Measurements from ENCODE around the gene HSPBP1.
A peak's percentile ranks its signal among the peaks of the same experiment; 100 is the strongest.
"Not testable (repeated sequence)": the region's sequence is repeated elsewhere in the genome, so short reads cannot be mapped to it uniquely, and the experiment has no call there.

The HSPBP1 gene, protein sequence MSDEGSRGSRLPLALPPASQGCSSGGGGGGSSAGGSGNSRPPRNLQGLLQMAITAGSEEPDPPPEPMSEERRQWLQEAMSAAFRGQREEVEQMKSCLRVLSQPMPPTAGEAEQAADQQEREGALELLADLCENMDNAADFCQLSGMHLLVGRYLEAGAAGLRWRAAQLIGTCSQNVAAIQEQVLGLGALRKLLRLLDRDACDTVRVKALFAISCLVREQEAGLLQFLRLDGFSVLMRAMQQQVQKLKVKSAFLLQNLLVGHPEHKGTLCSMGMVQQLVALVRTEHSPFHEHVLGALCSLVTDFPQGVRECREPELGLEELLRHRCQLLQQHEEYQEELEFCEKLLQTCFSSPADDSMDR

DNA sequence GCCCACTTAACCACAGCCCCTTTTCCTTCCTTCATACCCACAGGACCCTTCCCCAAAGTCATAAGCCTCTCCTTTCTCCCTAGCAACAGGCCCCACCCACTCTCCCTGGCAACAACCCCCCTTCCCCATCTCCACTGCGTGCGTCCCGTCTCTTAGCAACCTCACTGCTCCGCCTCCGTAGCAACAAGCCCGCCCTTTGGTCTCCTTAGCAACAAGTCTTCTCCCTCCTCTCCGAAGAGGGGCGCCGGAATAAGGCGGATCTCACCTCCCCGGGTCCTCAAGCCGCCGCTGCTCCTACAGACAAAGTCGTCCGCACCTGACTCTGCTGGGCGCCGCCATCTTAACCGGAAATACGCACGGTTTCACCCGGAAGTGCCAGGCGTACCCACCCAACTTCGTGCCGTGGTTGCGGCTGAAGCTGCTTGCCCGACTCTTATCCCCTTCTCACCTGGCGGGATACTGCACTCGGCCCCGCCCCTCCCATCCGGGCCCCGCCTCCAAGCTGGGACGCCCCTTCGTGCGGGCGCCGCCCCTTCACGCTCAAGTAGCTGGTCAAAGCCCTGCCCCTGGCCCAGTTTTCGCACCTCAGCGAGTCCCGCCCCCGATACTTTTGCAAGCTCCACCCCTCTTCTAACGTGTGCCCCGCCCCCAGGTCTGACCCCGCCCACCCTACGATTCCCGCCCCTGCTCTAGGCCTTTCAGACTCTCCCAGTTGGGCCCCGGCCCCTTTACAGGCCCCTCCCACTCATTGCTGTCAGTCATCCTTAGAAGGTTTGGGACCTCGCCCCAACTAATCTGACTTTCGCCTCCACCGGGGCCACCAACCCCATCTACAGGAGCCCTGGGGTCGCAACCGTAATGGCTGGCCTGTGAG lies at the start of gene HSPBP1:
TSS of gene HSPBP1 (minus strand) at position 341 of the 874 bp plus-strand sequence. CDS start 502 bp downstream, outside the sequence.
- DNase-seq: peak; percentile 96

DNA sequence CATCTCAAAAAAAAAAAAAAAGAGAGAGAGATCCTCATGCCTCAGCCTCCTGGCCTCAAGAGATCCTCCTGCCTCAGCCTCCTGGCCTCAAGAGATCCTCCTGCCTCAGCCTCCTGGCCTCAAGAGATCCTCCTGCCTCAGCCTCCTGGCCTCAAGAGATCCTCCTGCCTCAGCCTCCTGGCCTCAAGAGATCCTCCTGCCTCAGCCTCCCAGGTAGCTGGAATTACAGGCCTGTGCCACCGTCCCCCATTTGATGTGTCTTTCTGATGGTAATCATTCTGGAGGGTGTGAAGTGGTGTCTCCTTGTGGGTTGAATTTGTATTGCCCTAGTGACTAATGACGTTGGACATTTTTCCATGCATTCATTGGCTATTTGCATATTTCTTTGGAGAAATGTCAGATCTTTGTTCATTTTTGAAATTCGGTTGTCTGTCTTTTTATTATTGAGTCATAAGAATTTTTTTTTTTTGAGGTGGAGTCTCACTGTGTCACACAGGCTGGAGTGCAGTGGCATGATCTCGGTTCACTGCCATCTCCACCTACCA lies 48.9 kb upstream of the HSPBP1 start:
- not testable (repeated sequence) for DNase-seq

DNA sequence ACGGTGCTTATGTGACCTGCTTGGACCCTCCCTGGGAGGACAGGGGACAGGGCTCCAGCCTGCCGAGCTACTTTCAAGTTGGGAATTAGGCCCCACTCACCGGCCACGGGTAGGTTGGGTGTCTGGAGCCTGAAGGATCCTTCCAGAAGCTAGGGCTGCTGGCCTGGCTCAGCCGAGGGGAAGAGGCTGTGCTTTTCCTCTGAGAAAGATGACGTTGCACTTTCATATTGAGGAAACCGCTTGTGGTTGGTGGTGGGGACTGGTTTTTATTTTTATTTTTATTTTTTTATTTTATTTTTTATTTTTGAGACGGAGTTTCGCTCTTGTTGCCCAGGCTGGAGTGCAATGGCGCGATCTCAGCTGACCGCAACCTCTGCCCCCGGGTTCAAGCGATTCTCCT lies 45.3 kb upstream of the HSPBP1 start, which contains the start of gene TMEM150B:
TSS of gene TMEM150B (minus strand) at position 170 of the 400 bp plus-strand sequence. CDS start 4,305 bp downstream, outside the sequence.
- DNase-seq: no peak

DNA sequence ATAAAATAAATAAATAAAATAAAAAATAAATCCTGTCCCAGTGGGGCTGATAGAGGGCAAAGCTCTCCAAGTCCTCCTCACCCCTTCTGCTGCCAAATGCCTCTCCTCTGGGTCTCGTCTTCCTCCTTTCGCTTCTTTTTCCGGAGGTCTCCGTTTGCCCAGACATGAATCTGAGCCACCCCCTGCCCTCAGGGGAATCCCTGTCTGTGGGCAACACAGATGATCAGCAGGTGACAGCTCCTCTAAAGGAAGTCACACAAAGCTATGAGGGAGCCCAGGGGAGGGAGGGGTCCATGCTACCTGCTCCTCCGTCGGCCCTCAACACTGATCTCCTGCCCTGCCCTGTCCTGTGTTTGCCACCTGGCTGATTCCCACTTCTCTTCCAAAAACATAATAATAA lies 44.8 kb upstream of the HSPBP1 start:
- no peak for DNase-seq

DNA sequence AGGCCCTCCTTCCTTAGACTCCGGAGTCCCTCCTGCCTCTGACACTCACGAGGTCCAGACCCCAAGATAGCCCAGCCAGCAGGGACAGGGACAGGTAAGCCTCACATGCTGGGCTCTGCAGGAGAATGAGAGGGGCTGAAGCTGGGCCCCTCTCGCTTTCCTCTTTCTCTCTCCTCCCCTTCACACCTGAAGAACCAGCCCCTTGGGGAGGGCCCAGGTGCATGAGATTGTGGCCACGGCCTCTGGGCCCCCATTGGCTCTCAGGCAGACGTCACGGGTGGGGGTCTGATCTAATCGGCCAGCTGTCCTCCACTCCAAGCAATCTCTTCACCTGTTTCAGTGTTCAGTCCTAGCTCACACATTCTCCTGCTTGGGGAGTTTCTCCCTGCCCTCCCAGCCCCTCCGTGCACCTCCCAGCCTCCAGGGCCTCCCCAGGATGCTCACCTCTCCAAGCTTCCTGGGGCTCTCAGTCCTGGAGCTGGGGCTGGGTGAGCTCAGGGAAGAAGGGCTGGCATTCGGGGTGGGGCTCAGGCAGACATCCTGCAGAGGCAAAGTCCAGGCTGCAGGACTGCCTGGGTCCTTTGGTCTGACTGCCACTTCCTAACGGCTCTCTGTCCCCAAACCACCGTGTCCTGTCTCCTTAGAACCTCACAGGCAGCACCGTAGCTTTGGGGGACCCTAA lies 42.4 kb upstream of the HSPBP1 start:
- no peak for DNase-seq

DNA sequence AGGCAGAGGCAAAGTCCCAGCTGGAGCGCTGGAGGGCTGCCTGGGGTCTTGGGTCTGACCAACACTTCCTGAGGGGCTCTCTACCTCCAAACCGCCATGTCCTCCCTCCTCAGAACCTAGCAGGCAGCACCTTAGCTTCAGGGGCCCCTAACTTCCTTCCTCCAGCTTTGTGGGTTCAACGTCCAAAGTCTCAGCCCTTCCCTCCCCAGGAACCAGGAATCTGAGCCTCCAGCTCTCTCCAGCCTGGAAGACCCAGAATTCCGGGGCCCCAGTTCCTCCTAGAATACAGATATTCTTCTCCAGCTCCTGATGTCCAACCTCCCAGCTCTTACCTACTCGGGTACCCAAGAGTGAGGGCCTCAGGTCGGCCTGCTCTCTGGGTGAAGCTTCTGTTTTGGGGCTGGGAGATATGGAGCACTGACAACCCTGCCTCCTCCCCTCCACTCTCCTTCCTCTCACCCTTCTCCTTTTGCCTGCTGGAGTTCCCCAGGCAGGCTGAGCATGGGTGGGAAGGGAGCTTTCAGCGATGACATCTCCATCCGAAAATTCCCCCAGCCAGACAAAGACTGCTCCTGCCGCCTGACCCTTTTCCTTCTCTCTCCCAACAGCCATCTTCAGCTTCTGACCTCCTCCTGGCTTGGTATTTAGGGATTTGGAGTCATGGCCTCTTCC lies 41.7 kb upstream of the HSPBP1 start:
- DNase-seq: no peak

DNA sequence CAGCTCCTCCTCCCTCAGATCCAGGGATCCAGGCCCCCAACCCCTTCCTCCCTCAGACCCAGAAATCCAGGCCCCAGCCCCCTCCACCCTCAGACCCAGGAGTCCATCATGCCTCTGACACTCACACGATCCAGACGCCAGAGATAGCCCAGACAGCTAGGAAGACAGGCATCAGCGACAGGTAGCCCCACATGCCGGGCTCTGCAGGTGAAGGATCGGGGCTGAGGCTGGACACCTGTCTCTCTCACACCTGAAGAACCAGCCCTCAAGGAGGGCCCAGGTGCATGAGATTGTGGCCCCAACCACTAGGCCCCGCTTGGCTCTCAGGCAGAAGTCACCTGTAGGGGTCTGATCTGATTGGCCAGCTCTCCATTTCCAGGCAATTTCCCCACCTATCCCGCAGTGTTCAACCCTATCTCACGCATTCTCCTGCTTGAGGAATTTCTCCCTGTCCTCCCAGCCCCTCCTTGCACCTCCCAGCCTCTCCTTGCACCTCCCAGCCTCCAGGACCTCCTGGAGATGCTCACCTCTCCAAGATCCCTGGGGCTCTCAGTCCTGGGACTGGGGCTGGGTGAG lies 41.0 kb upstream of the HSPBP1 start:
- no peak for DNase-seq

DNA sequence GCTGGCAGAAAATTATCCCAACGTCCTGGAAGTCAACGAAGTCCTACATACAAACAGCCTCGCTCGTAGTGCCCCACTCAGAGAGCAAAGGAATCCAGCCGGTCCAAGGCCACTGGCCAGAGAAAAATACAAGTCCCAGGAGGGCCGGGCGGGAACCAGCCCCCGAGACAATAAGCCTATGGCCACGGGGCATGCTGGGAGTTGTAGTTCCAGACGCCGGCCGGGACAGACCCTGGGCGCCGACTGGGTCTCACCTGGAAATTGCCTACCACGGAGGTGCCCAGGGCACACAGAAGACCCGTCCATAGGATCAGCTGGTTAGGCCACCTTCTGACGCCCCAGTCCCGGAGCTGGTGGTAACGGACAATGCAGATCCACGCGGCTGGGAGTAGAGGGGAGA lies 39.9 kb upstream of the HSPBP1 start:
- no peak for DNase-seq

DNA sequence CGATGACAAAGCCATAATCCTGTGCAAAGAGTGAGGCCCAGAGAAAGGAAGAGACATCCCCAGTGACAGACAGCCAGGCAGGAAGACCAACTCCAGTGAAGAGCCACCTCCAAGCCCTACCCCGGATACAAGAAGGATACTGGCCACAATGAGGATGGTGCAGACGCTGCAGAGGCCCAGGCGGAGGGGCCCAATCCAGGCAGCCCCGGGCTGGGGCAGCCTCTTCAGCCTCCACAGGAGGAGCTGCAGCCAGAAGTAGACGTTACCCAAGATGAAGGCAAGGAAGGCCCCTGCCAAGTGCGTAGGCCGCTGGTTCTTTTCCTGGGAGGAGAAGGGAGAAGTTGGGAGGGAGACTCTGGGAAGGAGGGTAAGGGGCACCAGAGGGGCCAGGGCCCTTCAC lies 36.7 kb upstream of the HSPBP1 start:
- no peak for DNase-seq

DNA sequence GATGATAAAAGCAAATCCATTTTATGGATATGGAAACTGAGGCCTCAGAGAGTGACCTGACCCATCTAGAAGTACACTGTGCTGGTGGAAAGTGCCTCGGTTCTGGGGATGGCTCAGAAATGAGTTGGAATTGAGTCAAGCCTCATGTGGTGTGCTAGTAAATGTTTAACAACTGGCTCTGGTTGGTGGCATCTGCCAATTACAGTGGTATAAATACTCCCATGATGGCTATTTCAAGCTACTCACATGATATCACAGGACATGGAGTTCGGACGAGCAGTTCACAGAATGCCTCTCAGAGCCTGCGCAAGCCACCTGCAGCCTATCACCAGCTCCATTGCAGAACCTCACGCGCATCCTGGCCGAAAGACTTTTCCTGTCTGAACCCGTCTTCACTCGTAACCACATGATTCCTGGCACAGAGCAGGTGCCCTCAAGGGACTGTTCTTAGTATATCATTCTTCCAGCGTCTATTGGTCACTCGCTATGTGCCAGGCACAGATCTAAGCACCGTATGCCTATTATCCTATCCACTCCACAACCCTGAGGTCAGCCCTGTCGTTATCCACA lies 36.1 kb upstream of the HSPBP1 start:
- DNase-seq: no peak

DNA sequence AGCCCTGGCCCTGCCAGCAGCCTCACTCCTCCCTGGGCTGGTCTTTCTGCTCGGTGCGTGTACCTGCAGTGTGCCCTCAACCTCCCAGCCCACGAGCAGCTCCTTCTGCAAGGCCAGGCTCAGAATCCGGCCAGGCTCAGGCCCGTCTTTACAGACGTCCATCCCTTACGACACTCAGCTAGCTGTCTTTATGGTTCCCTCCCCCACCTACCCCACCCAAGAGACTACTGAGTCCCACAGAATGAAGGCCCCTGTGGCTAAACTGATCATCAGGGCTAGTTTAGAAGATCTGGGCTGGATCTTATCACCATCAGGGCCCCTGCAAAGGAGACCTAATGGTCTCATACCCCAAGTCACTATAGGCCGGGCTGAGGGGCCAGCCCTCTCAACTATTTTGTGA lies 34.5 kb upstream of the HSPBP1 start:
- DNase-seq: no peak

DNA sequence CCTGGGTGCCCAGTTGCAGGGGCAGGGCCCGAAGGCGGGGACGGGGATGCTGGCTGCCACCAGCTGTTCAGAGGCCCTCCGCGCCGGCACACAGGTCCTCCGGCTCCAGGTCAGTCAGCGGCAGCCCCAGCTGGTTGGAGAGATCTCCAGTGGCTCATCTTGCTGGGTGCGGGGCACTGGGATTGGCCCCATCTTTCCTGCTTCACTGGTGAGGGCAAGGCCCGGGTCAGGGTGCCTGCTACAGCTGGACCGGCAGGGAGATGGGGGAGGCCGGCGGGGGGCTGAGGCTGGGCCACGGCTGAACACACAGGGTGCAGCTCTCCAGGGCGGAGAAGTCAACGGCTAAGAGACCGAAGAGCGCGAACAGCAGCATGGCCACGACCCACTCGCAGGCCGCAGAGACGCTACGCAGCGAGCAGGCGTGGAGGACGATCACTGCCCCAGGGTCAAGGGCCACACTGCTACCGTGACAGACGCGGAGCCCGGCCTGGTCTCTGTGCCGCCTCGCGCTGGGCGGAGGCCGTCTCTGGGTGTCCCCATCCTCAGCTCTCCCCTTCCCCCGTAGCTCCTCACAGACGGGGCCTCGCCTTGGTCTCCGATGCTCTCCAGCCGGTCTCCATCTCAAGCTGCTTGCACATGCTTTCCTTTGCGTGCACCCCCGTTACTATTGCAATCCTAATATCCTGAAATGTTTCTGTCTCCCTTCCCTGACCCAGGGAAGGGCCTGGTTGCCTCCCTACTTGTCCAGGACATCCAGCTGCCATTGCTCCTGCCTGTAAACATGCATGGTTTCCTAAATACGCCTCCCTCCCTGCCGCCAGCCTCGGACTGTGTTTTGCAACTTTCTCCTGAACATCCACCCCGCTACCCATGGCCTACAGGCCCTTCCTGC lies 33.0 kb upstream of the HSPBP1 start:
- DNase-seq: no peak

DNA sequence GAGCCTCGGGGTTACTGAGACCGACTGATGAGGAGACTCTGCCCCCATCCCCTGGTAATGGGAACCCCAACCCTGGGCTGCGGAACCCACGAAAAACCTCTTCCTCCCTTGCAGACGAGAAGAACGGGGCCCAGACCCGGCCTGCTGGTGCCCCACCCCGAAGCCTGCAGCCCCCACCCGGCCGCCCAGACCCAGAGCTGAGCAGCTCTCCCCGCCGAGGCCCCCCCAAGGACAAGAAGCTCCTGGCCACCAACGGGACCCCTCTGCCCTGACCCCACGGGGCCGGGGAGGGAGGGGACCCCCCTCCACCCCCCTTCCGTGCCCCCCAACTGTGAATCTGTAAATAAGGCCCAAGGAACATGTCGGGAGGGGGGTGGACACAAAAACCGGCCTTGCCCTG lies 31.9 kb upstream of the HSPBP1 start:
- no peak for DNase-seq

DNA sequence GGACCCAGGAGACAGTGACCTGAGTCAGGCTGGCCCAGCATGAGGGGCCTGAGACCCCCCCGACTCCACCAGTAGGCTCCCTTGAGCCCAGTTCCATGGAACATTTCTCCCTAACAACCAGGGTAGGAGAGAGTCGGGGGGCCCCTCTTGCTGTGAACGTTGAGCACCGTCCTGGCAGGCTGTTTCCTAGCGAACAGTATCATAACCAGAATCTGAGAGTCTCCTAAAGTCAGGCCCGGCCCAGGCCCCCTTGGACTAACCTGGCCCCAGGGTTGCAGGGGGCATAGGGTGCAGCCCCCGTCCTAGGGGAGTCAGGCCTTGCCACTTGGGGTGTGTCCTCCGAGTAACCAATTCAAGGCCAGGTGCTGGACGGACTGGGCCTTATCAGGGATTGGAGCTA lies 31.5 kb upstream of the HSPBP1 start:
- DNase-seq: no peak

DNA sequence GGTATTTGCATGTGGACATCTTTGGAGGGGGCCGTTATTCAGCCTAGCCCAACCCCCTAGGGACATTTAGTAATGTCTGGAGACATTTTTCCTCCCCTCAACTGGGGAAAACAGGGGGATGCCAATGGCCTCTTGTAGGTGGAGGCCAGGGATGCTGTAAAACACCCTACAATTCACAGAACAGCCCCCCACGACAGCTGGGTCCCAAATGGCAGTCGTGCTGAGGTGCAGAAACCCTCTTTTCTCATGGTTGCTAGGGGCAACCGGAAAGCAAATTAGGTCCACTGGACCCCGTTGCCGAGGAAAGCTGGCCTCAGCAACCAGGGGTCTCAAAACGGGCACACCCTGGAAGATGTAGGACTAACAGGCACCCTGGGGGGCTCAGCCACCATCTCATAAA lies 30.6 kb upstream of the HSPBP1 start:
- no peak for DNase-seq

DNA sequence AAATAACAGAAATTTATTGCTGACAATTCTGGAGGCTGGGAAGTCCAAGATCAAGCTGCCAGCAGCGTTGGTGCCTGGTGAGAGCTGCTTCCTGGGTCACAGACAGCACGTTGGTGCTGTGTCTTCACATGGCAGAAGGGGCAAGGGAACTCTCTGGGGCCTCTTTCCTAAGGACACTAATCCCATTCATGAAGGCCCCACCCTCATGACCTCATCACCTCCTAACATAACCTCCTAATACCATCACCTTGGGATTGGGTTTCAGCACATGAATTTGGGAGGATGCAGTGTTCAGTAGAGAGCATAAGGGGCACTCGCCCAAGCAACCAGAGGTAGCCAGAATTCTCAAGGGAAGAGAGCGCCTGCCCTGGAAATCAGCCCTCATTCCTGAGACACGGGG lies 29.5 kb upstream of the HSPBP1 start:
- no peak for DNase-seq

DNA sequence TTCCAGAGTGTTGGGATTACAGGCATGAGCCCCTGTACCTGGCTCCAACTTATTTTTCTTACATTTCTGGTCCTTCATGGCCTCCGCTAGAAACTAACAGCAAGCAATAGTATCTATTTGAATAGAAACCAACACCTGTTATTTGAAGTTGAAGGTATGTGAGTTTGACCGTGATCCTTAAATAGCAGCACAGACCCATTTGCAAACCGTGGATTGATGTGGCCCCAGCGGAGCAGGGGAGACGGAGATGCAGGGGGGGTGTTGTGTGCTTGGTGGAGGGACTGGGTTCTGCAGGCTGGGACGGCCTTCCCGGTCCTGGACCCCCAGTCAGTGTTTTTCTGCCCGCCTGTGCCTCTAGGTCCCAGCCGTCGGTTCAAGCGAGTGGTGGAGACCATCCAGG lies 28.4 kb upstream of the HSPBP1 start:
- DNase-seq: no peak

DNA sequence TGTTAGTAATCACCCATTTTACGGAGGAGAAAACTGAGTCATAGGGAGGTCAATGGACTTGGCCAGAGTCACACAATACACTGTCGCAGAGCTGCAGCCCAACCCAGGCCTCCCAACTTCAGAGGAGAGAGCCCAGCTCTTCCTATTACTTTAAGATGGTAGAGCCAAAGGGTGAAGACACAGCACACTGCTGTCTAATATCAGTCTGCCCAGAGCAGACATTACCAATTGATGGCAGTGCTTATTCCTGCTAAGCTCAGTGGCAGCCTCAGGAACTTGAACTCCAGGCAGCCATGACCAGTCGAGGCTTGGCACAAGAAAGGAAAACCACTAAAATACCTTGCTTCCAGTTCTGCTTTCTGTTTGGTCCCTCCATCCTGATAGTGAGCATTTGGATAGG lies 26.8 kb upstream of the HSPBP1 start:
- DNase-seq: no peak

DNA sequence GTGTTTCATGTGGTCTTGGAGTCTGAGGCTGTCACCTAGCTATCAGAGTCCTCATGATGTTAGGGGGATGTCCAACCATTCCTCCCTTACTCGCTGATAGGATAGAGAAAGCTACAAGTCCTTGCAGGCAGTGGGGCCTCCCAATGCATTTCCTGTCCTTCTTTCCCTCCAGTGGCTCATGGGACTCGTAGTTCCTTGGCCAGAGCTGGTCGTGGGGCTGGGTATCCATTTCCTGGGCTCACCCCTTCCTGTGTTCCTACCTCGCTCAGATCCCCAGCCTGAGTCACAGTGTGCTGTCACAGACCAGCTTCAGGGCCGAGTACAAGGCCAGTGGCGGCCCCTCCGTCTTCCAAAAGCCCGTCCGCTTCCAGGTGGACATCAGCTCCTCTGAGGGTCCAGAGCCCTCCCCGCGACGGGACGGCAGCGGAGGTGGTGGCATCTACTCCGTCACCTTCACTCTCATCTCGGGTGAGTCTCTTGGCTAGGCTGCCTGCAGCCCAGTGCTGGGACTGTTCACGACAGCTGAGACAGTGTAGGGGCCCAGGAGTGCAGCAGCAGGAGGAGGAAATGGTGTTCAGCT lies 26.2 kb upstream of the HSPBP1 start:
- no peak for DNase-seq

DNA sequence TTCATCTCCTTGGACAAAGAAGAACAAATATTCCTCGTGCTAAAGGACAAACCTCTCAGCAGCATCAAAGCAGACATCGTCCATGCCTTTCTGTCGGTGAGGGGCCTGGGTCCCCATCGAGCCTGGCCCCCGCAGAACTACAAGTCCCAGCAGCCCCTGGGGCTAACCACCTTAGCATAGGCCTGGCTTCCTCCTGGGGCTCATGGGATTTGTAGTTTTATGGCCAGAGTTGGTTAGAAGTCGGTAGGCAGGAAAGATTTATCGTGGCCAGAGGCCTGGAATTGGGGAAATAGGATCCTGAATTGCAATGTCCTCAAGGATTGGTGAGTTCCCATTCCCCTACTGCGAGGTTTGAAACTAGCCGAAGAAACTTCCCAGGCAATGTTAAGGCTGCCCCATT lies 25.6 kb upstream of the HSPBP1 start:
- DNase-seq: peak; percentile 68
